ENCODE measurements around the gene COLQ. TPM values are rescaled to one million over a fixed set of nuclear protein-coding genes. Genes with fewer than 3 reads are reported as not detected.

COLQ gene
- total RNA-seq, 1 donor from 2014 or later = 1.5 TPM

DNA sequence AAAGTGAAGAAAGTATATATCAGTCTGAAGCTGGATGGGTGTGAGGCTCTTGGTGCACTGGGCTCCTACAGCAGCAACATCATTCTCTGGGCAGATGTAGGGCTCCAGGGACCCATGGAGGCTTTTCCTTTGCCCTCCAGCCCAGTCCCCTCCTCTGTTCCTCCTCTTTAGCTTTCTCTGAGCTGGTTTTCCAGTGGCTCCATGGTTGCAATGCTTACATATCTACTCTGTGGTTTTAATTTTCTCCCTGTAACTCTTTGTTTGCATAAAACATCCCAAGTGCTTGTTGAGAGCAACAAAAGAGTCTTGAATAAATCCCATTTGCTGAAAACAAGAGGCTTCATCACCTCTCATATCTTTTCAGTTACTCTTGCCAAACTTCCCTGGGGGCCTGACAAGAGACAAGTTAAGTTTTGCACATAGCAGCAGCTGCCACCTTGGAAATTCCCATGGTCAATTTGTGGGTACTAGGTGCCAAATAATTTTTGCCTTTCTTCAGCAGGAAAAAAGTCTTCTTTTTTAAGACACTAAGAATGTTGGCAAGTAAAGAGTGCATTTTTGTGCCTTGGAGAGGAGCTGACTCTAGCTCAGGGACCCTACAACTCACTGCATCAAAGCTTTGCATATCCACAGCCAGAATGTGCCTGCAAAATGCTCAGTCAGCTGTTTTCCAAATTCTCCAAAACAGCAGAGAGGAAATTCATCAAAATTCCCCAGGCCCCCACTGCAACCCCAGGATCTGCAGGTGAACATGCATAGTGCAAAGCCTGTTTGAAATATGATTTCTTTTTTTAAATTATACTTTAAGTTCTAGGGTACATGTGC is 41.9 kb downstream of the COLQ start:
- peaks cover 4% of the 10 kb centered on the region for H3K9me3 Mint-ChIP-seq
- no peak overlapping the region for H3K4me2 ChIP-seq
- no peak for TF ChIP-seq EZH2 (IDR thresholded peaks at IDR 0.05)
- TF ChIP-seq, protein P1, sequence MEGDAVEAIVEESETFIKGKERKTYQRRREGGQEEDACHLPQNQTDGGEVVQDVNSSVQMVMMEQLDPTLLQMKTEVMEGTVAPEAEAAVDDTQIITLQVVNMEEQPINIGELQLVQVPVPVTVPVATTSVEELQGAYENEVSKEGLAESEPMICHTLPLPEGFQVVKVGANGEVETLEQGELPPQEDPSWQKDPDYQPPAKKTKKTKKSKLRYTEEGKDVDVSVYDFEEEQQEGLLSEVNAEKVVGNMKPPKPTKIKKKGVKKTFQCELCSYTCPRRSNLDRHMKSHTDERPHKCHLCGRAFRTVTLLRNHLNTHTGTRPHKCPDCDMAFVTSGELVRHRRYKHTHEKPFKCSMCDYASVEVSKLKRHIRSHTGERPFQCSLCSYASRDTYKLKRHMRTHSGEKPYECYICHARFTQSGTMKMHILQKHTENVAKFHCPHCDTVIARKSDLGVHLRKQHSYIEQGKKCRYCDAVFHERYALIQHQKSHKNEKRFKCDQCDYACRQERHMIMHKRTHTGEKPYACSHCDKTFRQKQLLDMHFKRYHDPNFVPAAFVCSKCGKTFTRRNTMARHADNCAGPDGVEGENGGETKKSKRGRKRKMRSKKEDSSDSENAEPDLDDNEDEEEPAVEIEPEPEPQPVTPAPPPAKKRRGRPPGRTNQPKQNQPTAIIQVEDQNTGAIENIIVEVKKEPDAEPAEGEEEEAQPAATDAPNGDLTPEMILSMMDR (IDR thresholded peaks at IDR 0.05) = no peak
- no peak for TF ChIP-seq EZH2phosphoT487 (IDR thresholded peaks at IDR 0.05)
- H3K79me2 ChIP-seq (ENCODE audit: low read depth) = no peaks in the 10 kb centered on the region
- no peak overlapping the region for H3K27ac Mint-ChIP-seq
- peaks cover 1% of the 10 kb centered on the region for H3K36me3 Mint-ChIP-seq
- H3K4me3 Mint-ChIP-seq = no peak overlapping the region
- no peaks in the 10 kb centered on the region for H3K36me3 ChIP-seq
- H3F3A ChIP-seq (ENCODE audit: low read depth) = no peaks in the 10 kb centered on the region
- H2AFZ ChIP-seq (replicated peaks) = no peak overlapping the region
- H3K4me1 ChIP-seq = no peaks in the 10 kb centered on the region
- H3K27me3 Mint-ChIP-seq (ENCODE audit: insufficient read depth, low read depth) = no peaks in the 10 kb centered on the region
- no peak overlapping the region for H3K4me3 ChIP-seq
- H4K20me1 ChIP-seq (ENCODE audit: low read depth) = no peaks in the 10 kb centered on the region
- H3K9ac ChIP-seq = no peak overlapping the region
- no peak for DNase-seq (ENCODE audit: low spot score)
- H3K27me3 ChIP-seq = no peaks in the 10 kb centered on the region
- no peaks in the 10 kb centered on the region for H3K9me3 ChIP-seq (ENCODE audit: low read depth)
- peaks cover 4% of the 10 kb centered on the region for H3K4me1 Mint-ChIP-seq
- H3K27ac ChIP-seq = no peak overlapping the region

GRCh38 chr3:15478640-15478979 is 42.9 kb downstream of the COLQ start:
- no peak for DNase-seq (ENCODE audit: low spot score)
- Histone ChIP-seq H3K4me2 (no peak overlapping the region), H3K4me3 (no peak overlapping the region), H3K9ac (no peak overlapping the region), H3F3A (ENCODE audit: low read depth) (no peaks in the 10 kb centered on the region), H3K27me3 (no peaks in the 10 kb centered on the region), H3K36me3 (no peaks in the 10 kb centered on the region), H2AFZ (replicated peaks) (no peak overlapping the region), H3K9me3 (ENCODE audit: low read depth) (no peaks in the 10 kb centered on the region), H3K79me2 (ENCODE audit: low read depth) (no peaks in the 10 kb centered on the region), H3K4me1 (no peaks in the 10 kb centered on the region), H3K27ac (no peak overlapping the region), H4K20me1 (ENCODE audit: low read depth) (no peaks in the 10 kb centered on the region)
- H3K9me3 Mint-ChIP-seq = peaks cover 4% of the 10 kb centered on the region
- peaks cover 4% of the 10 kb centered on the region for H3K4me1 Mint-ChIP-seq
- H3K4me3 Mint-ChIP-seq = no peak overlapping the region
- TF ChIP-seq EZH2 (IDR thresholded peaks at IDR 0.05) = no peak
- TF ChIP-seq EZH2phosphoT487 (IDR thresholded peaks at IDR 0.05) = no peak
- TF ChIP-seq, protein P1 (IDR thresholded peaks at IDR 0.05) = no peak
- no peaks in the 10 kb centered on the region for H3K27me3 Mint-ChIP-seq (ENCODE audit: insufficient read depth, low read depth)
- H3K36me3 Mint-ChIP-seq = no peaks in the 10 kb centered on the region
- no peak overlapping the region for H3K27ac Mint-ChIP-seq

- Histone ChIP-seq H3K36me3 (no peaks in the 10 kb centered on the region), H3F3A (ENCODE audit: low read depth) (no peaks in the 10 kb centered on the region), H3K27me3 (no peaks in the 10 kb centered on the region), H4K20me1 (ENCODE audit: low read depth) (no peaks in the 10 kb centered on the region), H3K79me2 (ENCODE audit: low read depth) (no peaks in the 10 kb centered on the region), H3K4me2 (no peak overlapping the region), H3K27ac (no peak overlapping the region), H3K4me3 (no peak overlapping the region), H3K9me3 (ENCODE audit: low read depth) (no peaks in the 10 kb centered on the region), H3K9ac (no peak overlapping the region), H3K4me1 (no peaks in the 10 kb centered on the region), H2AFZ (replicated peaks) (no peak overlapping the region)
- TF ChIP-seq, protein P1 (IDR thresholded peaks at IDR 0.05) = no peak
- no peak for TF ChIP-seq EZH2 (IDR thresholded peaks at IDR 0.05)
- TF ChIP-seq EZH2phosphoT487 (IDR thresholded peaks at IDR 0.05) = no peak
- Mint-ChIP-seq H3K4me3 (no peak overlapping the region), H3K36me3 (no peaks in the 10 kb centered on the region), H3K27ac (no peak overlapping the region), H3K27me3 (ENCODE audit: insufficient read depth, low read depth) (no peaks in the 10 kb centered on the region), H3K9me3 (no peaks in the 10 kb centered on the region), H3K4me1 (peaks cover 4% of the 10 kb centered on the region)
- DNase-seq (ENCODE audit: low spot score) = no peak
These were observed 43.4 kb downstream of the COLQ start for GRCh38 chr3:15477951-15478639.

All from neural progenitor cell (in vitro differentiated cells).